Mesodermal cell (in vitro differentiated cells): ENCODE measurements around the gene SYP. TPM values are rescaled to one million over a fixed set of nuclear protein-coding genes. Genes with fewer than 3 reads are reported as not detected.

Experiments
- H3K27ac ChIP-seq: 2 replicates; pipeline ENCODE4 v1.7.0; 2013; ENCODE audit warnings: mild to moderate bottlenecking, low read depth, low read length, moderate library complexity; ENCODE audit not compliant: severe bottlenecking
- H3K36me3 ChIP-seq: 2 replicates; pipeline ENCODE4 v1.7.1; 2013; ENCODE audit warnings: mild to moderate bottlenecking, low read length, moderate library complexity; ENCODE audit not compliant: control insufficient read depth, insufficient read depth
- H3K4me1 ChIP-seq: one replicate; pipeline ENCODE4 v1.7.1; 2013; ENCODE audit warnings: mild to moderate bottlenecking, low read length; ENCODE audit not compliant: insufficient read depth, control insufficient read depth, poor library complexity, severe bottlenecking
- H3K4me3 ChIP-seq: 2 replicates; pipeline ENCODE4 v1.7.0; 2013; ENCODE audit warnings: low read length, control low read depth, mild to moderate bottlenecking; ENCODE audit not compliant: insufficient read depth, poor library complexity, severe bottlenecking; ENCODE audit errors: extremely low read depth
- H3K9me3 ChIP-seq: 2 replicates; pipeline ENCODE4 v1.7.1; 2013; ENCODE audit warnings: mild to moderate bottlenecking, low read length, moderate library complexity; ENCODE audit not compliant: control insufficient read depth
- WGBS, 2 experiments: methylation state at CpG; one replicate each; pipeline ENCODE4 v1.1.5; 2013; ENCODE audit warnings: missing lambda C conversion rate in 2 of 2; ENCODE audit not compliant: insufficient coverage in 2 of 2; 5-methylcytosine and 5-hydroxymethylcytosine counted together
- polyA plus RNA-seq, 2 experiments: library from polyadenylated mRNA; stranded (reverse); fragments of 50-300 nt; gene quantifications; one replicate each; pipeline ENCODE4 v1.2.3, GENCODE V29; 2013

The SYP gene
- polyA plus RNA-seq (2013, experiment 1 of 2), result 1.4 TPM
- 1.1 TPM for polyA plus RNA-seq (2013, experiment 2 of 2)

- 0 to 13% methylated on average over 10 to 16 of the region's 61 CpGs for WGBS, 2 experiments
- no peaks in the 10 kb centered on the region for H3K9me3 ChIP-seq
- H3K4me3 ChIP-seq, result no peak within 1 kb of the TSS
- H3K4me1 ChIP-seq, result peaks cover 4% of the 10 kb centered on the region
- no peaks in the 10 kb centered on the region for H3K36me3 ChIP-seq
- no peak within 1 kb of the TSS for H3K27ac ChIP-seq
Observed at GRCh38 chrX:49199906-49200771, at the start of gene SYP. SYP (minus strand) TSS chrX:49200193; CDS start chrX:49200186, 7 bp downstream.

GRCh38 chrX:49249616-49250015 lies 49.6 kb upstream of the SYP start:
- H3K36me3 ChIP-seq, result peaks cover 11% of the 10 kb centered on the region
- no peaks in the 10 kb centered on the region for H3K9me3 ChIP-seq
- WGBS, 2 experiments, result 83 to 91% methylated on average over 1 to 6 of the region's 9 CpGs
- H3K4me3 ChIP-seq, result no peak overlapping the region
- H3K27ac ChIP-seq, result no peak overlapping the region
- no peaks in the 10 kb centered on the region for H3K4me1 ChIP-seq

- Histone ChIP-seq H3K27ac (no peak overlapping the region), H3K36me3 (peaks cover 11% of the 10 kb centered on the region), H3K4me3 (no peak overlapping the region), H3K9me3 (no peaks in the 10 kb centered on the region), H3K4me1 (no peaks in the 10 kb centered on the region)
- 93 to 100% methylated on average over 1 to 3 of the region's 6 CpGs for whole genome bisulfite sequencing, 2 experiments
Observed at GRCh38 chrX:49249071-49249470, 49.1 kb upstream of the SYP start.

- Histone ChIP-seq H3K4me3 (no peak overlapping the region), H3K36me3 (peaks cover 11% of the 10 kb centered on the region), H3K4me1 (no peaks in the 10 kb centered on the region), H3K27ac (no peak overlapping the region), H3K9me3 (no peaks in the 10 kb centered on the region)
- 93 to 100% methylated on average over 3 to 4 of the region's 28 CpGs for WGBS, 2 experiments
Observed at GRCh38 chrX:49247916-49248811, 48.2 kb upstream of the SYP start.

GRCh38 chrX:49247346-49247745 lies 47.4 kb upstream of the SYP start:
- Histone ChIP-seq H3K4me3 (no peak overlapping the region), H3K9me3 (no peaks in the 10 kb centered on the region), H3K4me1 (no peaks in the 10 kb centered on the region), H3K27ac (no peak overlapping the region), H3K36me3 (peaks cover 15% of the 10 kb centered on the region)
- 88% methylated on average over 5 of the region's 11 CpGs; no CpG with 5 or more reads in 1 of the 2 experiments for WGBS, 2 experiments

GRCh38 chrX:49246541-49246940 lies 46.5 kb upstream of the SYP start:
- Histone ChIP-seq H3K27ac (no peak overlapping the region), H3K4me1 (no peaks in the 10 kb centered on the region), H3K9me3 (no peaks in the 10 kb centered on the region), H3K4me3 (no peak overlapping the region), H3K36me3 (peaks cover 15% of the 10 kb centered on the region)
- 80% methylated on average over 1 of the region's 10 CpGs; no CpG with 5 or more reads in 1 of the 2 experiments for WGBS, 2 experiments

- Histone ChIP-seq H3K27ac (no peak overlapping the region), H3K4me3 (no peak overlapping the region), H3K36me3 (peaks cover 11% of the 10 kb centered on the region), H3K4me1 (no peaks in the 10 kb centered on the region), H3K9me3 (no peaks in the 10 kb centered on the region)
- WGBS, 2 experiments, result 100% methylated on average over 1 to 2 of the region's 2 CpGs
Observed at GRCh38 chrX:49244207-49244606, 44.2 kb upstream of the SYP start.

- 100% methylated on average over 3 to 7 of the region's 12 CpGs for WGBS, 2 experiments
- H3K36me3 ChIP-seq, result peaks cover 11% of the 10 kb centered on the region
- no peak overlapping the region for H3K27ac ChIP-seq
- no peaks in the 10 kb centered on the region for H3K4me1 ChIP-seq
- no peak overlapping the region for H3K4me3 ChIP-seq
- no peaks in the 10 kb centered on the region for H3K9me3 ChIP-seq
Observed at GRCh38 chrX:49243166-49243565, 43.2 kb upstream of the SYP start.

- no peak overlapping the region for H3K27ac ChIP-seq
- no peaks in the 10 kb centered on the region for H3K4me1 ChIP-seq
- 88 to 96% methylated on average over 4 to 8 of the region's 12 CpGs for WGBS, 2 experiments
- no peaks in the 10 kb centered on the region for H3K9me3 ChIP-seq
- H3K36me3 ChIP-seq, result peaks cover 11% of the 10 kb centered on the region
- H3K4me3 ChIP-seq, result no peak overlapping the region
Observed at GRCh38 chrX:49242545-49243066, 42.6 kb upstream of the SYP start.

GRCh38 chrX:49238735-49239134 lies 38.7 kb upstream of the SYP start:
- no peak overlapping the region for H3K4me3 ChIP-seq
- H3K4me1 ChIP-seq, result no peaks in the 10 kb centered on the region
- H3K36me3 ChIP-seq, result peaks cover 3% of the 10 kb centered on the region
- H3K9me3 ChIP-seq, result no peaks in the 10 kb centered on the region
- WGBS, 2 experiments, result 88 to 100% methylated on average over 1 to 3 of the region's 7 CpGs
- no peak overlapping the region for H3K27ac ChIP-seq
